NCI-H2029 (cell line): ENCODE measurements around the gene CASP8AP2.
"Not testable (repeated sequence)": the region's sequence is repeated elsewhere in the genome, so short reads cannot be mapped to it uniquely, and the experiment has no call there.

Source experiments
- DNase-seq: peaks from one replicate; lab custom pipeline; 2025; lab: John Stamatoyannopoulos, UW

CASP8AP2 gene

GRCh38 chr6:89829472-89830169 is at the start of gene CASP8AP2:
CASP8AP2 (plus strand) TSS chr6:89829880.
- peak; percentile 99 for DNase-seq

GRCh38 chr6:89781070-89782034 is 48.3 kb upstream of the CASP8AP2 start:
- no peak for DNase-seq

- DNase-seq = no peak
Measured at GRCh38 chr6:89782222-89782621, 47.5 kb upstream of the CASP8AP2 start.

GRCh38 chr6:89783293-89783692 is 46.4 kb upstream of the CASP8AP2 start:
- not testable (repeated sequence) for DNase-seq

GRCh38 chr6:89784838-89785237 is 44.8 kb upstream of the CASP8AP2 start:
- no peak for DNase-seq

GRCh38 chr6:89786970-89787369 is 42.7 kb upstream of the CASP8AP2 start:
- no peak for DNase-seq

GRCh38 chr6:89787660-89788328 is 41.9 kb upstream of the CASP8AP2 start:
- DNase-seq = no peak

- no peak for DNase-seq
Measured at GRCh38 chr6:89789980-89790379, 39.7 kb upstream of the CASP8AP2 start.

- no peak for DNase-seq
Measured at GRCh38 chr6:89790403-89790802, 39.3 kb upstream of the CASP8AP2 start.

GRCh38 chr6:89792881-89793280 is 36.8 kb upstream of the CASP8AP2 start:
- no peak for DNase-seq

- no peak for DNase-seq
Measured at GRCh38 chr6:89793586-89793985, 36.1 kb upstream of the CASP8AP2 start.

- DNase-seq = no peak
Measured at GRCh38 chr6:89794324-89794723, 35.4 kb upstream of the CASP8AP2 start.

- no peak for DNase-seq
Measured at GRCh38 chr6:89797317-89797716, 32.4 kb upstream of the CASP8AP2 start.

- DNase-seq = no peak
Measured at GRCh38 chr6:89799096-89799495, 30.6 kb upstream of the CASP8AP2 start.

GRCh38 chr6:89799756-89800155 is 29.9 kb upstream of the CASP8AP2 start:
- no peak for DNase-seq

- DNase-seq = no peak
Measured at GRCh38 chr6:89803271-89803670, 26.4 kb upstream of the CASP8AP2 start.

- no peak for DNase-seq
Measured at GRCh38 chr6:89805814-89806371, 23.8 kb upstream of the CASP8AP2 start.

- no peak for DNase-seq
Measured at GRCh38 chr6:89807581-89807980, 22.1 kb upstream of the CASP8AP2 start.

- not testable (repeated sequence) for DNase-seq
Measured at GRCh38 chr6:89813422-89813821, 16.3 kb upstream of the CASP8AP2 start.

- no peak for DNase-seq
Measured at GRCh38 chr6:89817481-89817880, 12.2 kb upstream of the CASP8AP2 start.

- no peak for DNase-seq
Measured at GRCh38 chr6:89818977-89819335, 10.7 kb upstream of the CASP8AP2 start.
